OCI-LY7 (cell line): Measurements from ENCODE around the gene SGO1.
"Not testable (repeated sequence)": the region's sequence is repeated elsewhere in the genome, so short reads cannot be mapped to it uniquely, and the experiment has no call there.

Experiments used
- EZH2phosphoT487 ChIP-seq: fragments of 200-600 bp; sonication (generic); IDR thresholded peaks from 2 replicates; pipeline ENCODE4 v1.6.1; 2018; ENCODE audit warnings: low read depth, borderline replicate concordance, mild to moderate bottlenecking, mixed run types, antibody characterized with exemption, low read length, moderate library complexity, mixed read lengths
- TF ChIP-seq, protein P1 (sequence below): fragments of 200-600 bp; sonication (generic); conservative IDR thresholded peaks from 2 replicates; pipeline ENCODE4 v1.5.1; 2014; ENCODE audit warnings: mild to moderate bottlenecking, antibody characterized with exemption, low read length, moderate library complexity, mixed read lengths

DNA sequence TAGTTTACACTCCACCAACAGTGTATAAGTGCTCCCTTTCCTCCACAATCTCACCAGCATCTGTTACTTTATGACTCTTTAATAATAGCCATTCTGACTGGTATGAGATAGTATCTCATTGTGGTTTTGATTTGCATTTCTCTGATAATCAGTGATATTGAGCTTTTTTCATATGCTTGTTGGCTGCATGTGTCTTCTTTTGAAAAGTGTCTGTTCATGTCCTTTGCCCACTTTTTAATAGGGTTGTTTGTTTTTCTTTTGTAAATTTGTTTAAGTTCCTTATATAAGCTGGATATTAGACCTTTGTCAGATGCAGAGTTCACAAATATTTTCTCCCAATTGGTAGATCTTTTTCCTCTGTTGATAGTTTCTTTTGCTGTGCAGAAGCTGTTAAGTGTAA, 19.9 kb upstream of the SGO1 start:
- TF ChIP-seq, protein P1, sequence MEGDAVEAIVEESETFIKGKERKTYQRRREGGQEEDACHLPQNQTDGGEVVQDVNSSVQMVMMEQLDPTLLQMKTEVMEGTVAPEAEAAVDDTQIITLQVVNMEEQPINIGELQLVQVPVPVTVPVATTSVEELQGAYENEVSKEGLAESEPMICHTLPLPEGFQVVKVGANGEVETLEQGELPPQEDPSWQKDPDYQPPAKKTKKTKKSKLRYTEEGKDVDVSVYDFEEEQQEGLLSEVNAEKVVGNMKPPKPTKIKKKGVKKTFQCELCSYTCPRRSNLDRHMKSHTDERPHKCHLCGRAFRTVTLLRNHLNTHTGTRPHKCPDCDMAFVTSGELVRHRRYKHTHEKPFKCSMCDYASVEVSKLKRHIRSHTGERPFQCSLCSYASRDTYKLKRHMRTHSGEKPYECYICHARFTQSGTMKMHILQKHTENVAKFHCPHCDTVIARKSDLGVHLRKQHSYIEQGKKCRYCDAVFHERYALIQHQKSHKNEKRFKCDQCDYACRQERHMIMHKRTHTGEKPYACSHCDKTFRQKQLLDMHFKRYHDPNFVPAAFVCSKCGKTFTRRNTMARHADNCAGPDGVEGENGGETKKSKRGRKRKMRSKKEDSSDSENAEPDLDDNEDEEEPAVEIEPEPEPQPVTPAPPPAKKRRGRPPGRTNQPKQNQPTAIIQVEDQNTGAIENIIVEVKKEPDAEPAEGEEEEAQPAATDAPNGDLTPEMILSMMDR = not testable (repeated sequence)
- TF ChIP-seq EZH2phosphoT487 = not testable (repeated sequence)
